Activated T-helper 1 cell treated with Interleukin-2 at 50 U/mL for 16 hours (primary cell): ENCODE measurements around the gene LYZL2.
"Not testable (repeated sequence)": the region's sequence is repeated elsewhere in the genome, so short reads cannot be mapped to it uniquely, and the experiment has no call there.

Experiments used
- DNase-seq: peaks from one replicate; pipeline ENCODE4 v3.0.0-alpha.2; 2020; ENCODE audit warnings: low read depth

The LYZL2 gene

DNA sequence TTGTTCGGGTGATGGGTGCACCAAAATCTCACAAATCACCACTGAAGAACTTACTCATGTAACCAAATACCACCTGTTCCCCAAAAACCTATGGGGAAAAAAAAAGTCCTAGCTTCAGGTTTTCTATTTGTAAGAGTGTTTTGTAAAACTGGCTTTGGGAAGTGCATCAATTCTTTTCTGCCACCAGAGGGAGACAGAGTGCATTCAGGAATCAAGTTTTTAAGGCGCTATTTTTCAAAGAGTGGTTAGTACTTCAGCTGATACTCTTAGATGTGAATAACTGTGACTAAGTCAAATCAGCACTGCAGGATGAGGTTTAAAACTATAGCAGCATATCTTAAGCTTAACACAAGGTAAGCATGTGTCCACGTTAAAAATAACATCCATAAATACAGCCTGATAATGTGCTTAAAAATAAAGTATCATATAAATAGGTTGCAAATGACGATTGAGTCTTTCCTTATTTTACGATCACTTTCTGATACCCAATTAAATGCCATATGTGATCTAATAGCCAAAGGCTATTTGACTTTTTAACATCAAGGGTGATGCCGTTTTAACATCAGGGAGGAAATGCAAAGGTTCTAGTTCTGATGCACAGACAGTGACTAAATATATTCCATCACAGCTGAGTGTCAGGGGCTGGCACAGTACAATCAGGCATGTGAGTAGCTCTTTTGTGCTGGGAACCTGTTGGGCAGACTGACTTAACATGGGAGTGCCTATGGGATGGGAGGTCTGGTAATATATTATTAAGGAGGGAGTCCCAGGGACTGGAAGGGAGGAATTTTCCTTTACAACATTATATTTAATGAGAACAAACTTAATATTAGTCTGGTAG is 10.6 kb upstream of the LYZL2 start:
- DNase-seq = no peak

DNA sequence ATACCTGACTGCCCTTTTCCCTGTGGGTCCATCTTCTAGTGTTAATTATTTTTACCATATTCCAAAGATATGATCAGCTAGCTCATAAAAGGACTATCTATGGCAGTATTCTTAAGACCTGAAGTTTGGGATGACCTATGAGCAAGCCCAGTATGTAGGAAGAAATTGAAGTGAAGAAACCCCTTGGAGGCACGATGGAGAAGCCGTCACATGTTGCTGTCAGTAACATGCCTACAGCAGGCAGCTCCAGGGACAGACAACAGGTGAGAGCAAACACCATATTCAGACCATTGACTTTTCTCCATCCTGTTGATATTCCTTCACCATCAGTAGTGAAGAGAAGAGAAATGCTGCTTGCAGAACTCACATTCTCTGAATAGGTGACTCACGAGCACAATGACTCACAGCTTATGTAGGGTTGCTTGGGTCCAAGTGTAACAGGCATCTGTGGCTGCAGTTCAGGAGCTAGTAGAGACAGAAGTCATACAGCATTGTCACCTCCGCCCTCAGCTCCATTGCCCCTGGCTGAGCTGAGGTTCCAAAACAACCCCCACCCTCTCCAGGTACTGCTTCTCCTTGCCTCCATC is 8.4 kb upstream of the LYZL2 start:
- no peak for DNase-seq

DNA sequence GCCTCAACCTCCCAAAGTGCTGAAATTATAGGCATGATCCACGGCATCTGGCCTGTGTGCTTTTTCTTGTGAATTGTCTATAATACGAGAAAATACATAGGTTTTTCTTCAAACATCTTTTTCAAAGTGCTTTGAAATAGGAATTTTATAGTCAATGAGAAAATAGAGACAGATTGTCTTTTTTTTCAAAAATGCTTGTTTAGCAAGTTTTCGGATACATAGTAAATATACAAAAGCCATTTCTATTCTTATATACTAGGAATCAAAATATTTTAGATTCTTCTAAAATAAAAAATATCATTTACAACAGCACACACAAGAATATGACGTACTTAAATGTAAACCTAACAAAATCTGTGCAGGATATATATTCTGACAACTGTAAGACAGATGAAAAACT is 1.6 kb upstream of the LYZL2 start:
- DNase-seq = no peak

DNA sequence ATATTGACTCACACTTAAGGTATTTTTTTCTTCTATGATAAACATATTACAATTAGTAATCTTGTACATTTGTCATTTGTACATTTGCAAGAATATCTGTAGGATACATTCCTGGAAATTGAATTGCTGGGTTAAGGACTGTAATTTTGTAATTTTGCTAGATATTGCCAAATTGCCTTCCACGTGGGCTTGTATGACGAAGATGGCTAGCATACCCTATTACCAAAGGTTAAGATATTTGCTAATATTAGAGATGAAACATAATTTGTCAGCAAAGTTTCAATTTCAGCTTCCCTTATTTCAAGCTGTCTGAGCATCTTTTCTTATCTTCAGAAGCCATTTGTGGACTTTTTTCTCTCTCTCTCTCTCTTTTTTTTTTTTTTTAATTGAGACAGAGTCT is 1.0 kb upstream of the LYZL2 start:
- no peak for DNase-seq

DNA sequence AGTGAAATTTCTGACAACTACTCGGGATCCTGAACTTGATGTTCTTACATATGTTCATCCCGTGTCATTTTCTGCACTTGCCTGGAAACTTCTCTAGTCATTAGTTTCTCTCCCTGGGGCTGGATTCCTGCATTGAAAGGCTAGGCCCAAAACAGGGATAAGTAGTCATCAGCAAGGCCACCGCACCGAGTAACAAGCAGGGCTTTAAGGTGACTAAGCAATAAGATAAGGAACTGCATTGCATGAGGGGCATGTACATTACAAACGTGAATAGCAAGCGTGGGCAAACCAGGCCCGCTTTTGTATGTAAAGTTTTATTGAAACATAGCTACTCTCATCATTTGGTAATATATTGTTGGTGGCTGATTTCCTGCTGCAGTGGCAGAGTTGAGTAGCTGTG is 977 bp downstream of the LYZL2 start:
- DNase-seq = not testable (repeated sequence)

DNA sequence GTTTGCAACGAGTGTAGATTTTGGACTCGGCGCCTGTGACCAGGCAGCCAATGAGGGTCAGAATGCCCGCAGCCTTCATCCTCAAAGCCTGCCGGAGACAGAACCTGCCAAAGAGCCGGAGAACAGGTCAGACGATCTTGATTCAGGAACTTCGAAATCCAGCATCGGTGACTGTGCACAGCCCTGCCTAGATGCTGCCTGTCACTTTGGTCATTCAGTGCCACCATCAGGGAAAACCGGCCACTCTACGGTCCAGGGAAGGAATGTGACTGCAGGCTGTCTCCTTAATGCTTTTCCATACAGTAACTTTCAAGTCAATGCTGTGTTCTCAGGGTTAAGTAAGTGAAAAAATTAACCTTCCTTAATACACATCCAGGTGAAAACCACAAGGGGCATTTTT is 2.7 kb downstream of the LYZL2 start:
- not testable (repeated sequence) for DNase-seq

DNA sequence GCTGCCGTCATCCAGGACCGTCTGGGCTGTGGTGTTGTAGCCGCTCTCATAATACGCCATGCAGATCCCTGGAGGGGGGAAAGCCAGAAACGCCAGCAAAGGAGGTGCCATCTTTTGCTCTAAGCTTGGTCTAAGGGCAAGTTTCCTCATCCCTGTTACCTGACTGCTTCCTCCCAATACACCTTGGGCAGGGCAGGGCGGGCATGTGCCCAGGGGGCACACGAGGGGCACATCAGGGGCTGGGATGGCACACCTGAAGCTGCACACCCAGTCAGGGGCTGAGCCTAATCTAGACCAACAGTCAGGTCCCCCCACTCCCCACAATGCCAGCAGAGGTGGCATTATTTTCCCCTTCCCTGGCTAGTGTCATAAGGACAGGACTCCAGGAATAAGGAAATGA is 3.4 kb downstream of the LYZL2 start:
- DNase-seq = not testable (repeated sequence)

DNA sequence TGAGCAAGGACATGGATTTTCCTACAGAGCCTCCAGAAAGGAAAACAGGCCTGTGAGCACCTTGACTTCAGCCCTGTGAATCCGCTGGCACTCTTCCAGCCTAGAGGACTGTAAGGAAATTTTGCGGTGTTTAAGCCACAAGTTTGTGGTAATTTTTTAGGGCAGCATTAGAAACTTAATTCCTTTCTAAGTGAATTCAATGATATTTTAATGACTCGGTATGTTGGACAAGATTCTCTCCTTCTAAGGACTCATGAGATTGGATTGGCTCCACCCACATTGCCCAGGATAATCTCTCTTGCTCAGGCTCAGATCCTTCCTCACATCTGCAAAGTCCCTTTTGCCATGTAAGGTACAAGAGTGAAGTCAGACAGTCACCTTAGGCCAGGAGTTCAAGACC is 4.5 kb downstream of the LYZL2 start:
- no peak for DNase-seq

DNA sequence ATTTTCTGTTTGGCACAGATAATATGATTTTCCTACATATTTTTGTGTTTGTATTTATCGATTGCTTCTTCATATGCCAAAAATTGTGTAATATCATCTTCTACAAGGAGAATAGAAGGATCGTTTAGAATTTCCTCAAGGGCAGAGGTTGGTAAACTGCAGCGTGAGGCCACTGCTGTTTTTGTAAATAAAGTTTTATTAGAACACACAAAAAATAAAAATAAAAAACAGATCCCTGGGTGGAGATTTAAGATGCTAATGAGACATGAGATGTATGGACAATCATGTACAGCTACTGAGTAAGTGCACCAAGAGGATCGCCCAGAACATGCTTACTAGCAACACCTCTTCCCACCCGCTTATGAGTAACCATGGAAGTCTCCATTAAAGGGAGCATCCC is 9.6 kb downstream of the LYZL2 start:
- DNase-seq = no peak

DNA sequence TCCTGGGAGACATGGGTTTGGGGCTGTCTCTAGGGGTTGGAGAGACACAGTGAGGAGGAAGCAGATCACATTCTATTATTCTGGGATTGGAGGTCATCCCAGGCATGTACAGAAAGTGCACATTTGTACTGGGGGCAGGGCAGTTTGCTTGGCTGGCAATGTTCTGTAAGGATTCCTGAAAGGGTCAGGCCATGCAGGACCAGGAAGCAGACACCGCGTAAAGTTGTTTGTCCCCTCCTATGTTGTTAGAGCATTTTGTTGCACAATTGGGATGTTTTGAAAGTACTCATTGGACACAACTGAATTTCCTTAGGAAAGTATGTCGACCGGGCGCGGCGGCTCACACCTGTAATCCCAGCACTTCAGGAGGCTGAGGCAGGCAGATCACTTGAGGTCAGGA is 12.5 kb downstream of the LYZL2 start:
- DNase-seq = no peak

DNA sequence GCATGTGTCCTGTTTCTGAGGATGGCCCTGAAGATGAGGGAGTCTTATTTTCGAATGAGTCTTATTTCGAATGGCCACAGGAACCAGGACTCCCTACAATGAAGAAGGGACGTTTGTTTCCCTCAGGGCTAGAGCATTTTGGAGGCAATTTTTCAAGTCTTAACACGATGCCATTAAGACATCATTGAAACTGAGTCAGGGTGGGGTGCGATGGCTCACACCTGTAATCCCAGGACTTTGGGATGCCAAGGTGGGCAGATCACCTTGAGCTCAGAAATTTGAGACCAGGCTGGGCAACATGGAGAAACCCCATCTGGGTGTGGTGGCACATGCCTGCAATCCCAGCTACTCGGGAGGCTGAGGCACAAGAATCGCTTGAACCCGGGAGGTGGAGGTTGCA is 18.5 kb downstream of the LYZL2 start:
- not testable (repeated sequence) for DNase-seq

DNA sequence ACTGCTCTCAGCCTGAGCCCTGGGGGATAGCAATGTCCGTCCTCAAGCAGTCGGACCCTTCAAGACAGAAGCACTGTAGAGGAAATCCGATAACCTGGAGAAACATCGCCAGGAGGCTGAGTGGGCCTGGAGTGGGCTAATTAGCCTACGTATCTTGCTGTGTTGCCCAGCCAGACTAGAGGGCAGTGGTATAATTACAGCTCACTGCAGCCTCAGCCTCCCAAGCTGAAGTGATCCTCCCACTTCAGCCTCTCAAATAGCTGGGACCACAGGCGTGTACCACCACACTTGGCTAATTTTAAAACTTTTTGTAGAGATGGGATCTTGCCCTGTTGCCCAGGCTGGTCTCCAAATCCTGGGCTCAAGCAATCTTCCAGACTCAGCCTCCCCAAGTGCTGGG is 21.7 kb downstream of the LYZL2 start:
- DNase-seq = no peak

DNA sequence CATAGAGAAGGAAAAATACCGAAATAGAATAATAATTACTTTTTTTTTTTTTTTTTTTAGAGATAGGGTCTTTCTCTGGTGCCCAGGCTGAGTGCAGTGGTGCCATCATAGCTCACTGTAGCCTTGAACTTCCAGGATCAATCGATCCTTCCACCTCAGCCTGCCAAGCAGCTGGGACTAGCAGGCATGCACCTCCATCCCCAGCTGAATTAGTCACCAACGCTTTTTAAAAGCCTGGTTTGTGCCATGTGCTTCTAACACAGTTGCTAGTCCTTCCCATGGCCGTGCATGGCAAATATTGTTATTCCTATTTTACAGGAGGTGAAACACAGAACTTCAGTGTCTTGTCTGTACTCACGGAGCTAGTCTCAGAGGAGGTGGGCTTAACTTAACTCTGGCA is 23.2 kb downstream of the LYZL2 start:
- DNase-seq = no peak

DNA sequence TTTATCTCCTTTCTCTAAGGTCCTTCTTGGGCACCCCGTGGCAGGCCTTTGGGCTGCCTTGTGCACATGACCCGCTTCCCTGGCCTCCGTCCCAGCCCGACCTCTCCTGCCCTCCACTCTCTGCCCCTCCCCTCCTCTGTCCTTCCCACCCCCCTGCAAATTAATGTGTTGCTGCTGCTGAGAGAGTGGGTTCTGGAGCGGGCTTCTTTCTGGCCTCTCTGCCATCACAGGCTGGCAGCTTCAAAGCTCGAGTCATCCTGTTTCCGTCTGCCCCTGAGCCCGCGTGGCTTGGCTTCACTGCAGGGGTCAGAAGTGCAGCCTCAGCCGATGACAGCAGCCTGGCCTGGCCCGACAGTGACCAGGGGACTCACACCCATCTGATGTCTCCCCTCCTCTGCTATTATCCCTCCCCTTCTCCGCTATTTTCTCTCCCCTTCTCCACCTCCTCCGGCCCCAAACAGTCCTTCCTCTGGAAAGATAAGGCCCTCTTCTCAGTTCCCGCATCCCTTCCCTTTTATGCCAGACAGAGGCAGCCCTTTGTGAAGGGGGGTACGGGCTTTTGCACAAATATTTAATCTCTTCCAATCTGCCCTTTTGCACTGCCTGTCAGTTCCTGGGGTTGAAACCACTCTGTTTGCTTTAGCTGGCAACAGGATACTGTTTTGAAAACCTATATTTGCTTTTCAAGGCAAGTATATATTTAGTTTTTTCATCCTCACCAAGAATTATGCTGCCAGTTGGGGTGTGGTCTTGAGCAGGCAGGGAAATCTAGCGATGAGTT is 24.0 kb downstream of the LYZL2 start:
- not testable (repeated sequence) for DNase-seq

DNA sequence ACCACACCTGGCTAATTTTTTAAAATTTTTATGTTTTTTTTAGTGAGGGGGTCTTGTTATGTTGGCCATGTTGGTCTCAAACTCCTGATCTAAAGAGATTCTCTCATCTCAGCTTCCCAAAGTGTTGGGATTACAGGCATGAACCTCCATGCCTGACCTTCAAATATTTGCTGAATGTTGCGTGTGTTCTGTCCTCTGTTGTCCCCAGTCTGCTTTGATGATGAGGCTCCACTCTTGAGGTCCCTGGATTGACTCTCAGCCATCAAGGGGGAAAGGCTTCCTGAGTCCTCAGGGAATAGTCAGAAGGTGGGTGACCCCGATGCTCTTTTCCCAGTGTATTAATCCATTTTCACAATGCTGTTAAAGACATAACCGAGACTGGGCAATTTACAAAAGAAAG is 26.0 kb downstream of the LYZL2 start:
- no peak for DNase-seq

DNA sequence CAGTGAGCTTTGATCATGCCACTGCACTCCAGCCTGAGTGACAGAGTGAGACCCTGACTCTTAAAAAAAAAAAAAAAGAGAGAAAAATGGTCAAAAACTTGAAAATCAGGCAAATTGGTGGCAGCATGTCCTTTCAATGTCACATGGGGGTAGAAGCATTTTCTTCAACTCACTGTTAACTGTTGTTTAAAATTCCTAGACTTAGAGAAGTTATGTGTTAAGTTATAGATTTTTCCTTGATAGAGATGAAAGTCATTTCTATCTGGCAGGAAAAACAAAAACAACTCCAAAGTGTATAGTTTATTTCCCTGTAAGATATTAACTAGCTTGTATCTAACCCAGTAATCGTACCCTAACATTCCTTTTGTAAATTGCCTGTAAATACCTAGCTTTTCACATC is 26.8 kb downstream of the LYZL2 start:
- no peak for DNase-seq

DNA sequence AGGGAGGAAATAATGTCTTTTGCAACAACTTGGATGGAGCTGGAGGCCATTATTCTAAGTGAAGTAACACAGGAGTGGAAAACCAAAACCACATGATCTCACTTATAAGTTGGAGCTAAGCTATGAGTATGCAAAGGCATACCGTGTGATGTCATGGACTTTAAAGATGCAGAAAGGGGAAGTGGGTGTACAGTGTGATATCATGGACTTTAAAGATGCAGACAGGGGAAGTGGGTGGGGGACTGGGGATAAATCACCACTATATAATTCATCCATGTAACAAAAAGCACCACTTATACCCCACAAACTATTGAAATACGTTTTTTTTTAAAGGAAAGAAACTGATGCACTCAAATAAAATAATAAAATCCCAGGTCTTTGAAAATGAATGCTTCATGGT is 29.5 kb downstream of the LYZL2 start:
- no peak for DNase-seq

DNA sequence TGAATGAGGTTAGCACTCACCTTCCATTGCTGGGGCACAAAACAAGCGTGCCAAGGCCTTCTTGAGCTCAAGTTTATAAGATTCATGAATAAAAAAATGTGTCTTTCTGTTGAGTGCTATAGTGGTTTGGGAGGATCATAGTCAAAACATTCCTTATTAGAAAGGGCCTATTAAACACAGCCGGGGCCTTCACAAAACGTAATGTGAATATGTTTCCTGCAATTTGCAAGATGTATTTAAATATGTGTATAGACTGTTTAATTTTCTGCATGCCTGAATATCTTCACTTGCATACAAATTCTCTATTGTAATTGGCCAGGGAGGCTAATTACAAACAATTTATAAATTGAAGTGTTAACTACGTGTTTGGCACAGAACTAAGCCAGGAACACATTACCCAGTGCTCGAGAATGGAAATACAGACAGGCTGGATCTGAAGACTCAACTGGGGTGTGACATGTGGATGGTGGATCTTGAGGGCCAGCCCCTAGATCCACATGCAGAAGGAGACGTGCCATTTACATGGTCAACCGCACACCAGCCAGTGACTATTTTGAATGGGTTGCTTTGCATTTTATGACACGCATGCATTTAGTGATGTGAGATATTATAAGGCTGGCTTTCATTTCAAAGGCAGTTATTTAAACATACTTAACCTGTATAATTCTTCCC is 31.3 kb downstream of the LYZL2 start:
- no peak for DNase-seq

DNA sequence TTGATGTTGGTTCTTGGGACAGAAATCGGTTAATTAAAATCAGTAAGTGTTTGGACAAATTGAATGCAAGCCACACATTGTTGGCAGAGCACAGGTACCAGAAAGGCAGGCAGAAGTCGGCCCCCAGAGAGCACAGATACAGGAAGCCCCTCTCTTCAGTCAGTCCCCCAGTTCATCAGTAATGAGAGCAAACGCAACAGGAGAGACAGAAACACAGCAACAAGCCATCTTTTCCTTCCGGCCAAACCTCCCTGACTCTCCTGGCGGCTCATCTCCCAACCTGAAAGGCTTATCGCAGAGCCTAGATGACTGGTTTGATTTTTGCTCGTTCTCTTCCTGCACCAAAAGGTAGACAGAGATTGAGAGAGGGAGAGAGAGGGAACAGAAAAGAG is 32.1 kb downstream of the LYZL2 start:
- not testable (repeated sequence) for DNase-seq

DNA sequence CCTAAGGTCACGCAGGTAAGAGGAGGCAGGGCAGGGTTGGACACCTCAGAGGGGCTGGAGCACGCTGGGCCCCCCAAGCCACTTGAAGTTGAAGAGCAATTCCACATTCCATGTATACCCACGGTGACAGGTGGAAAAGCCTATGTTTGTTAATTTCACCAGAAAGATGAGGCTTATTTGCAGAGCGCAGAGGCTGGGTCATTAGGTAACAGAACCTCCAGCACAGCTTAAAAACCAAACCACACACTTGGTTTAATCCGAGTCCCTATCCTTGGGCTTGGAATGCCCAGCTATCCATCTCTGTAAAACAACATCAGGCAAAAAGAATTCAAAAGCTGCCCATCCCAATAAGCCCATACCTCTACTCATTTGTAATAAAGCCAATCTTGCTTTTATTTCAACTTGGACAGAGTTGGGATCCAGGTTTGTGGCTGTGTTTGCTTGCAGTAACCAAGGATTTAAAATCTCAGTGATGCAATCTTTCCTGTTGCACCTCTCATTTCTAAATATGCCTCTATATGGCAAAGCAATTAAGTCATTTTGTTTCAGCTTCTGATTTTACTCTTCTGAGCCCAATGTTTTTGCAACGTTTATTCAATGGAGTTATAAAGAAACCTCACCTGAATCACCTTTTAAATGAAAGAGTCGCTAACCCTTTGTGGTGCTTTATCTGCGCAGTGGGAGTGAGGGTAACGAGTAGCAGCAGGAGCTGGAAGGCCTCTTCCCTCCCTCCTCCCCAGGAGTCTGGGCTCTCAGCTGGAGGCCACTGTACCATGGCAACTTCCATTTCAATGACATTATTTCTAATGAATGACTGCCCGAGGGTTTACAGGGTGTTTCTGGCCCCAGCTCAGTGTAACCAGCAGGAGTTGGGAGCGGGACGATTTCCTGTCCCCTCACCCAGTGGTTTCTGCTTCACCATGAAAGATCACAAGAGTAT is 32.8 kb downstream of the LYZL2 start:
- DNase-seq = not testable (repeated sequence)

DNA sequence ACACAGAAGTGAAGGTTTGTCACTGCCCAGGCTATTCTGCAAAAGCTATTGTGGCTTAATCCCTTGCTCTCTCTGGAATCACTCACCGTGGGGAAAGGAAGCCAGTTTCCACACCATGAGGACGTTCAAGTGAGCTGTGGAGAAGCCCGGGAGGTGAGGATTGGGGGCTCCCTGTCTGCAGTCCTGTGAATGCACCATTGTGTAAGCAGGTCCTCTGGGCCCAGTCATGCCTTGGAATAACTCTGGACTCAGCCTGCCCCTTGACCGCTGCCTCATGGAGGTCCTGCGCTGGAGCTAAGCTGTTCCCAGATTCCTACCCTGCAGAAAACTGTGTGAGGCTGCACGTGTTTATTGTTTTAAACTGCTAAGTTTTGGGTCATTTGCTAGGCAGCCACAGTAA is 33.5 kb downstream of the LYZL2 start:
- DNase-seq = no peak
